ENCODE measurements around the gene MARCKS. TPM values are rescaled to one million over a fixed set of nuclear protein-coding genes. Genes with fewer than 3 reads are reported as not detected.

The MARCKS gene
- total and polyA plus RNA-seq, 2 of the 13 experiments (the other 11 are each of a cell fraction or from before 2014, with no cell fraction given) = 30.5 to 39.5 TPM

DNA sequence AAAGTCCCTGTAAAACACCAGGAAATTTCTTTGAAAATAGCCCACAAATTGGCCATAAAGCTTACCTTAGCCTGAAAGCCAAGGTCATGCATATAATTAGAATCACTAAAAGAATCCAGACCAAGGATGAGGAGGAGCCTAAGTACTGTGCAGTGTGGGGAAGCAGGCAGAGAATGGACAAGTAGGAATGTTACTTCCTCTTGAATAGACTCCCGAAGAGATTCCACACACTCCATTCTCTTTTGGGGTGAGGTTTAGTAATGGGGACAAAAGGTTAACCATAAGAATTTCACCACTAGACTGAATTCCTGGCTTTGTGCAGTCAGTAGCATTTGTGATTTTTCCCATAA is 27.5 kb upstream of the MARCKS start:
- no peaks in the 10 kb centered on the region for H3K79me2 ChIP-seq (ENCODE audit: insufficient read depth, low read length)
- intact Hi-C loops (cut with micrococcal nuclease; ENCODE audit: unreplicated experiment) = no loop called here
- no peak overlapping the region for H3K27ac ChIP-seq (ENCODE audit: extremely low read length, insufficient read depth, low read length)
- H3K36me3 ChIP-seq (replicated peaks in 1 of 2; ENCODE audit: control insufficient read depth in 1 of 2, insufficient read depth in 2 of 2, low read length in 2 of 2) = no peaks in the 10 kb centered on the region
- in situ Hi-C loops (cut with HindIII; ENCODE audit: extremely low pct_ligation_motif_present, low pct_unique_long_range_greater_than_20kb) = no loop called here
- no peaks in the 10 kb centered on the region for H4K20me1 ChIP-seq (ENCODE audit: insufficient read depth, low read length)
- ATAC-seq (no peak), FAIRE-seq (no peak), DNase-seq (ENCODE audit: low spot score) (no peak)
- WGBS (ENCODE audit: low lambda C conversion rate) = 0% methylated on average over 1 of the region's 1 CpG
- H3K4me2 ChIP-seq (ENCODE audit: low read depth, low read length) = no peak overlapping the region
- no peak overlapping the region for H3K9ac ChIP-seq (ENCODE audit: insufficient read depth, low read depth, low read length)
- H3K27me3 ChIP-seq (ENCODE audit: control insufficient read depth in 1 of 2, insufficient read depth in 2 of 2, low read length in 2 of 2) = 0 out of 5 replicates have a peak, but pooled peaks cover 0 to 2% of the 10 kb centered on the region in 2 experiments
- H3K4me1 ChIP-seq (ENCODE audit: insufficient read depth, low read length) = no peaks in the 10 kb centered on the region
- TF ChIP-seq, protein P1, sequence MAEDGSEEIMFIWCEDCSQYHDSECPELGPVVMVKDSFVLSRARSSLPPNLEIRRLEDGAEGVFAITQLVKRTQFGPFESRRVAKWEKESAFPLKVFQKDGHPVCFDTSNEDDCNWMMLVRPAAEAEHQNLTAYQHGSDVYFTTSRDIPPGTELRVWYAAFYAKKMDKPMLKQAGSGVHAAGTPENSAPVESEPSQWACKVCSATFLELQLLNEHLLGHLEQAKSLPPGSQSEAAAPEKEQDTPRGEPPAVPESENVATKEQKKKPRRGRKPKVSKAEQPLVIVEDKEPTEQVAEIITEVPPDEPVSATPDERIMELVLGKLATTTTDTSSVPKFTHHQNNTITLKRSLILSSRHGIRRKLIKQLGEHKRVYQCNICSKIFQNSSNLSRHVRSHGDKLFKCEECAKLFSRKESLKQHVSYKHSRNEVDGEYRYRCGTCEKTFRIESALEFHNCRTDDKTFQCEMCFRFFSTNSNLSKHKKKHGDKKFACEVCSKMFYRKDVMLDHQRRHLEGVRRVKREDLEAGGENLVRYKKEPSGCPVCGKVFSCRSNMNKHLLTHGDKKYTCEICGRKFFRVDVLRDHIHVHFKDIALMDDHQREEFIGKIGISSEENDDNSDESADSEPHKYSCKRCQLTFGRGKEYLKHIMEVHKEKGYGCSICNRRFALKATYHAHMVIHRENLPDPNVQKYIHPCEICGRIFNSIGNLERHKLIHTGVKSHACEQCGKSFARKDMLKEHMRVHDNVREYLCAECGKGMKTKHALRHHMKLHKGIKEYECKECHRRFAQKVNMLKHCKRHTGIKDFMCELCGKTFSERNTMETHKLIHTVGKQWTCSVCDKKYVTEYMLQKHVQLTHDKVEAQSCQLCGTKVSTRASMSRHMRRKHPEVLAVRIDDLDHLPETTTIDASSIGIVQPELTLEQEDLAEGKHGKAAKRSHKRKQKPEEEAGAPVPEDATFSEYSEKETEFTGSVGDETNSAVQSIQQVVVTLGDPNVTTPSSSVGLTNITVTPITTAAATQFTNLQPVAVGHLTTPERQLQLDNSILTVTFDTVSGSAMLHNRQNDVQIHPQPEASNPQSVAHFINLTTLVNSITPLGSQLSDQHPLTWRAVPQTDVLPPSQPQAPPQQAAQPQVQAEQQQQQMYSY (CRISPR knock-in tag; IDR thresholded peaks at IDR 0.05) = no peak
- TF ChIP-seq ZNF432 (CRISPR knock-in tag; IDR thresholded peaks at IDR 0.05; ENCODE audit: borderline replicate concordance) (no peak), MATR3 (CRISPR knock-in tag; IDR thresholded peaks at IDR 0.05) (no peak), ZNF138 (CRISPR knock-in tag; IDR thresholded peaks at IDR 0.05; ENCODE audit: low read depth) (no peak), ZSCAN22 (CRISPR knock-in tag; IDR thresholded peaks at IDR 0.05) (no peak), IRX3 (CRISPR knock-in tag; IDR thresholded peaks at IDR 0.05; ENCODE audit: borderline replicate concordance, low read depth) (no peak), ZFP90 (CRISPR knock-in tag; IDR thresholded peaks at IDR 0.05; ENCODE audit: borderline replicate concordance) (no peak), ZNF564 (CRISPR knock-in tag; IDR thresholded peaks at IDR 0.05) (no peak), KLF9 (CRISPR knock-in tag; IDR thresholded peaks at IDR 0.05; ENCODE audit: low read depth) (no peak)
- TF ChIP-seq, protein P2, sequence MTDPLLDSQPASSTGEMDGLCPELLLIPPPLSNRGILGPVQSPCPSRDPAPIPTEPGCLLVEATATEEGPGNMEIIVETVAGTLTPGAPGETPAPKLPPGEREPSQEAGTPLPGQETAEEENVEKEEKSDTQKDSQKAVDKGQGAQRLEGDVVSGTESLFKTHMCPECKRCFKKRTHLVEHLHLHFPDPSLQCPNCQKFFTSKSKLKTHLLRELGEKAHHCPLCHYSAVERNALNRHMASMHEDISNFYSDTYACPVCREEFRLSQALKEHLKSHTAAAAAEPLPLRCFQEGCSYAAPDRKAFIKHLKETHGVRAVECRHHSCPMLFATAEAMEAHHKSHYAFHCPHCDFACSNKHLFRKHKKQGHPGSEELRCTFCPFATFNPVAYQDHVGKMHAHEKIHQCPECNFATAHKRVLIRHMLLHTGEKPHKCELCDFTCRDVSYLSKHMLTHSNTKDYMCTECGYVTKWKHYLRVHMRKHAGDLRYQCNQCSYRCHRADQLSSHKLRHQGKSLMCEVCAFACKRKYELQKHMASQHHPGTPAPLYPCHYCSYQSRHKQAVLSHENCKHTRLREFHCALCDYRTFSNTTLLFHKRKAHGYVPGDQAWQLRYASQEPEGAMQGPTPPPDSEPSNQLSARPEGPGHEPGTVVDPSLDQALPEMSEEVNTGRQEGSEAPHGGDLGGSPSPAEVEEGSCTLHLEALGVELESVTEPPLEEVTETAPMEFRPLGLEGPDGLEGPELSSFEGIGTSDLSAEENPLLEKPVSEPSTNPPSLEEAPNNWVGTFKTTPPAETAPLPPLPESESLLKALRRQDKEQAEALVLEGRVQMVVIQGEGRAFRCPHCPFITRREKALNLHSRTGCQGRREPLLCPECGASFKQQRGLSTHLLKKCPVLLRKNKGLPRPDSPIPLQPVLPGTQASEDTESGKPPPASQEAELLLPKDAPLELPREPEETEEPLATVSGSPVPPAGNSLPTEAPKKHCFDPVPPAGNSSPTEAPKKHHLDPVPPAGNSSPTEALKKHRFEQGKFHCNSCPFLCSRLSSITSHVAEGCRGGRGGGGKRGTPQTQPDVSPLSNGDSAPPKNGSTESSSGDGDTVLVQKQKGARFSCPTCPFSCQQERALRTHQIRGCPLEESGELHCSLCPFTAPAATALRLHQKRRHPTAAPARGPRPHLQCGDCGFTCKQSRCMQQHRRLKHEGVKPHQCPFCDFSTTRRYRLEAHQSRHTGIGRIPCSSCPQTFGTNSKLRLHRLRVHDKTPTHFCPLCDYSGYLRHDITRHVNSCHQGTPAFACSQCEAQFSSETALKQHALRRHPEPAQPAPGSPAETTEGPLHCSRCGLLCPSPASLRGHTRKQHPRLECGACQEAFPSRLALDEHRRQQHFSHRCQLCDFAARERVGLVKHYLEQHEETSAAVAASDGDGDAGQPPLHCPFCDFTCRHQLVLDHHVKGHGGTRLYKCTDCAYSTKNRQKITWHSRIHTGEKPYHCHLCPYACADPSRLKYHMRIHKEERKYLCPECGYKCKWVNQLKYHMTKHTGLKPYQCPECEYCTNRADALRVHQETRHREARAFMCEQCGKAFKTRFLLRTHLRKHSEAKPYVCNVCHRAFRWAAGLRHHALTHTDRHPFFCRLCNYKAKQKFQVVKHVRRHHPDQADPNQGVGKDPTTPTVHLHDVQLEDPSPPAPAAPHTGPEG (CRISPR knock-in tag; IDR thresholded peaks at IDR 0.05) = no peak
- TF ChIP-seq, protein P3, sequence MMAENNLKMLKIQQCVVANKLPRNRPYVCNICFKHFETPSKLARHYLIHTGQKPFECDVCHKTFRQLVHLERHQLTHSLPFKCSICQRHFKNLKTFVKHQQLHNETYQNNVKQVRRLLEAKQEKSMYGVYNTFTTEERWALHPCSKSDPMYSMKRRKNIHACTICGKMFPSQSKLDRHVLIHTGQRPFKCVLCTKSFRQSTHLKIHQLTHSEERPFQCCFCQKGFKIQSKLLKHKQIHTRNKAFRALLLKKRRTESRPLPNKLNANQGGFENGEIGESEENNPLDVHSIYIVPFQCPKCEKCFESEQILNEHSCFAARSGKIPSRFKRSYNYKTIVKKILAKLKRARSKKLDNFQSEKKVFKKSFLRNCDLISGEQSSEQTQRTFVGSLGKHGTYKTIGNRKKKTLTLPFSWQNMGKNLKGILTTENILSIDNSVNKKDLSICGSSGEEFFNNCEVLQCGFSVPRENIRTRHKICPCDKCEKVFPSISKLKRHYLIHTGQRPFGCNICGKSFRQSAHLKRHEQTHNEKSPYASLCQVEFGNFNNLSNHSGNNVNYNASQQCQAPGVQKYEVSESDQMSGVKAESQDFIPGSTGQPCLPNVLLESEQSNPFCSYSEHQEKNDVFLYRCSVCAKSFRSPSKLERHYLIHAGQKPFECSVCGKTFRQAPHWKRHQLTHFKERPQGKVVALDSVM (CRISPR knock-in tag; IDR thresholded peaks at IDR 0.05) = no peak
- TF ChIP-seq, protein P4, sequence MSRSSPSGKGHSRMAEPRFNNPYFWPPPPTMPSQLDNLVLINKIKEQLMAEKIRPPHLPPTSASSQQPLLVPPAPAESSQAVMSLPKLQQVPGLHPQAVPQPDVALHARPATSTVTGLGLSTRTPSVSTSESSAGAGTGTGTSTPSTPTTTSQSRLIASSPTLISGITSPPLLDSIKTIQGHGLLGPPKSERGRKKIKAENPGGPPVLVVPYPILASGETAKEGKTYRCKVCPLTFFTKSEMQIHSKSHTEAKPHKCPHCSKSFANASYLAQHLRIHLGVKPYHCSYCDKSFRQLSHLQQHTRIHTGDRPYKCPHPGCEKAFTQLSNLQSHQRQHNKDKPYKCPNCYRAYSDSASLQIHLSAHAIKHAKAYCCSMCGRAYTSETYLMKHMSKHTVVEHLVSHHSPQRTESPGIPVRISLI (CRISPR knock-in tag; IDR thresholded peaks at IDR 0.05; ENCODE audit: borderline replicate concordance) = no peak
- no peaks in the 10 kb centered on the region for H3K9me3 ChIP-seq (ENCODE audit: low read length)
- ChIA-PET CTCF (ENCODE audit: low intra/inter-chr PET ratio, low total read pairs) (no interaction called here), POLR2A (no interaction called here)
- H2AFZ ChIP-seq (ENCODE audit: low read length) = no peak overlapping the region
- BruUV-seq (replicated peaks) = no TSS peak
- H3K4me3 ChIP-seq (replicated peaks in 1 of 3; ENCODE audit: insufficient read depth in 1 of 3, low read depth in 2 of 3, low read length in 3 of 3) = no peak overlapping the region
